Left kidney (tissue), 8 donors: ENCODE results near the gene C4orf36. TPM values are rescaled to one million over a fixed set of nuclear protein-coding genes. Genes with fewer than 3 reads are reported as not detected.

ENCODE experiments used
- DNase-seq: peaks from one replicate; pipeline ENCODE4 v3.0.0-alpha.2; 2013
- long read RNA-seq, 8 donors: transcript quantifications; one replicate each; lab custom pipeline, GENCODE V29; 2026
- polyA plus RNA-seq: library from polyadenylated mRNA; unstranded; fragments of 120-200 nt; gene quantifications from one replicate; pipeline ENCODE4 v1.2.1, GENCODE V29; 2013; ENCODE audit not compliant: insufficient read length

Gene C4orf36
- polyA plus RNA-seq = 1.4 TPM
- long read RNA-seq, donor 1 = 0 reads
- long read RNA-seq, donor 2 = 0 reads
- long read RNA-seq, donor 3 = 0 reads
- long read RNA-seq, donor 4 = 0 reads
- long read RNA-seq, donor 5 = 0 reads
- long read RNA-seq, donor 6 = 0 reads
- long read RNA-seq, donor 7 = 0 reads
- long read RNA-seq, donor 8 = 0 reads

- DNase-seq = peak; percentile 75
Measured at GRCh38 chr4:86891762-86892635, at the start of gene C4orf36. C4orf36 (minus strand) TSS chr4:86892422; CDS start chr4:86891520, 902 bp downstream.

DNA sequence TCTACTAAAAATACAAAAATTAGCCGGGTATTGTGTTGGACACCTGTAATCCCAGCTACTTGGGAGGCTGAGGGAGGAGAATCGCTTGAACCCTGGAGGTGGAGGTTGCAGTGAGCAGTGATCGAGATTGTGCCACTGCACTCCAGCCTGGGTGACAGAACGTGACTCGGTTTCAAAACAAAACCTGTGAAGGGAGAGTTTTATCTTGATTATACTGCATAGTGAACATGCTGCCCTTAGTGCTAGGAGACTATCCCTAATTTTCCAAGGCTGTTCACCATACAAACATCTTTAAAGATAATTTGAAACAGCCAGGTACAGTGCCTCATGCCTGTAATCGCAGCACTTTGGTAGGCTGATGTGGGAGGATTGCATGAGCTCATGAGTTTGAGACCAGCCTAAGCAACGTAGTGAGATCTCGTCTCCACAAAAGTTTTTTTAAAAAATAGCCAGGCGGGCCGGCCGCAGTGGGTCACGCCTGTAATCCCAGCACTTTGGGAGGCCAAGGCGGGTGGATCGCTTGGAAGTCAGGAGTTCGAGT is 48.8 kb upstream of the C4orf36 start:
- no peak for DNase-seq

- DNase-seq = no peak
Measured at GRCh38 chr4:86939729-86940575, 47.7 kb upstream of the C4orf36 start.

- DNase-seq = no peak
Measured at GRCh38 chr4:86938771-86939520, 46.7 kb upstream of the C4orf36 start.

- DNase-seq = no peak
Measured at GRCh38 chr4:86935853-86936733, 43.9 kb upstream of the C4orf36 start.

- DNase-seq = no peak
Measured at GRCh38 chr4:86935566-86935852, 43.3 kb upstream of the C4orf36 start.

DNA sequence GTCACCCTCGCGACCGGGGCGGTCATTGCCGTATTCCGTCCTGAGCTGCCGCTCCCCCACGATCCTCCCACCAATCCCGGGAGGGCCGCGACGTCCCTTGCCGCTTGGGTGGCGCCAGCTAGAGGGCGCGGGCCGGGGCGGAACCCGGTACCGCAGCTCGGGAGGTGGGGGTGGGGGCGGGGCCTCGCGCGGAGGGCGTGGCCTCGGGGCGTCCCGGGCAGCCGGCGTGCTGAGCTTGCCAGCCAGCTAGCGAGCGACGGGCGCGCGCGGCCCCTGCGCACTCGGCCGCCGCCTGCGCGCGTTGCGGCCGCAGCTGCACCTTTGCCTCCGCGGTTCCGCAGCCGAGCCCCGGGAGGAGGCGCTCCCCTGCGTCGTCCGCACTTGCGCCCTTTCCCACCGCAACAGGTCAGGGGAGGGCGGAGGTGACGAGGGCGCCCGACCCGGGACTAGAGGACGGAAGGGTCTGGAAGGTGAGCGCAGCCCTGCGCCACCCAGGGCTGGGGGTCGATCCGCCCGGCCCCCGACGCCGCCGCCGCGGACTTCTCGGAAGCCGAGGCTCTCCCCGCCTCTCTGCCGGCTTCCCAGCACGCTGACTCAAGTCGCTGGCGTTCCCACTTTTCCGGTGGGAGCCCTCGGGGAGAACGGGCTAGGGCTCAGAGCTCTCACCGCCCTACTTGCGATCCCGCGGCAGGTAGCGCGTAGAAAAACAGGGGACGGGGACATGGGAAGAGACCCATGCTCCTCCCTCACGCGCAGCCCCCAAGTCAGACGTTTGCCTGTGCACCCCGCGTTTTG is 42.7 kb upstream of the C4orf36 start, which contains the start of gene AFF1:
AFF1 (plus strand) TSS at position 241 of the 795 bp plus-strand sequence. CDS start 13,523 bp downstream, outside the sequence.
- DNase-seq = peak; percentile 86

DNA sequence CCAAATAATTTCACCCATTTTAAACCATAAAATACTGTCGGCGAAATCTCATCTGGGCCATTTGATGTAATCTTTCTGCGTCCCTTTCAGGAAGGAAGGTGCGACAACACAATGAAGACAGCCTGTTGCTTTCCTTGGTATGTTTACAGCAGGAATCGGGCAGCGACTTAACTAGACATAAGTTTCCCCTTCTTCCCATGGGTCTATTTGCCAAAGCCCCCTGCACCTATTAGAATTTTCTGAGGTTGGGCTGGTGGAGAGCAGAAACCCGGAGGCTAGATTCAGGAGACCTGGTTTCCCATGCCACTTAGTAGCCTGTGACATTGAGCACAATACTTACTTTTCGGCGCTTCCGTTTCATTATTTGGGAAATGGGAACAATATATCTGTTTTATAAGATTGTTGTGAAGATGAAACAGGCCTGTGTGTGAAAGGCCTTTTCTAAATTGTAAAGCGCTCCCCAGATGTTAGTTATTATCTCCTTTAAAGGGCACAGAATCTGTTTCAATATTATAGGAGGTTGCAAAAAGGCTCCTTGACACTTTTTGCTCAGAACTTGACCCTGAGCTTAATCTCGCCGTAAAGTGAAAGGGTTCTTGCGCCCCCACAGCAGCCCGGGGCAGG is 42.0 kb upstream of the C4orf36 start:
- no peak for DNase-seq

DNA sequence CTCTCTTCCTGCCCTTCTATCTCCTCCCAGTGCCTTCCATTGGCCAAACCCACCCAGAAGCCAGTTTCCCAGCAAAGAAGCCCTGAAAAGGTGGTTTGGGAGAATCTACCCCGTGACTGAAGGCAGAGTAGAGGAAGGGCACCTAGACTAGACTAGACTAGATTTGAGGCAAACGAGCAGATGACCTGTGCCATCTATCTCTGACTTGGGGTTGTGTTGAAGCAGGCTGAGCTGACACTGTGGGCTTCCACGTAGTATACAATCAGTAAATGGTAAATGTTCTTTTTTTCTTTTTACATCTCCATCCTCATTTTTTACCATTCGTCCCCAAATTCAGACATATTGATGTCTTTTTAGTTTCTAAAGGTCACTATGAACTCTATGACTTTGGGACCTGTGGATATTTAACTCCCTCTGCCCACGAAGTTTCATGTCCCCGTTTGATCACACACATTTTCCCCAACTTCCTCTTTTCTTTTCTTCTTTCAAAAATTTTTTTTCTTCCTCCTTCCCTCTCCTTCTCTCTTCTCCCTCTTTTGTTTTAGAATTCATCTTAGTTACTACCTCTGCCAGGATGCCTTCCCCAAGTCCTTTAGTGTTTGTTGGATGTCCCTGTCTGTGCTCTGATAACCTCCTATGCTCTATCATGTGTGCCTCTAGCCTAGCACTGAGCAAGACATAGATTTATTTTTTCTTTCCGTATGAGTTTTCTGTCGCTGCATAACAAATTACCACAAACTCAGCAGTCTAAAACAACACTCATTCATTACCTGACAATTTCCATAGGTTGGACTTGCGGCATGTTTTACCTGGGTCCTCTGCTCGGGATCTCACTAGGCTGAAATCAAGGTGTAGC is 36.4 kb upstream of the C4orf36 start:
- DNase-seq = no peak

DNA sequence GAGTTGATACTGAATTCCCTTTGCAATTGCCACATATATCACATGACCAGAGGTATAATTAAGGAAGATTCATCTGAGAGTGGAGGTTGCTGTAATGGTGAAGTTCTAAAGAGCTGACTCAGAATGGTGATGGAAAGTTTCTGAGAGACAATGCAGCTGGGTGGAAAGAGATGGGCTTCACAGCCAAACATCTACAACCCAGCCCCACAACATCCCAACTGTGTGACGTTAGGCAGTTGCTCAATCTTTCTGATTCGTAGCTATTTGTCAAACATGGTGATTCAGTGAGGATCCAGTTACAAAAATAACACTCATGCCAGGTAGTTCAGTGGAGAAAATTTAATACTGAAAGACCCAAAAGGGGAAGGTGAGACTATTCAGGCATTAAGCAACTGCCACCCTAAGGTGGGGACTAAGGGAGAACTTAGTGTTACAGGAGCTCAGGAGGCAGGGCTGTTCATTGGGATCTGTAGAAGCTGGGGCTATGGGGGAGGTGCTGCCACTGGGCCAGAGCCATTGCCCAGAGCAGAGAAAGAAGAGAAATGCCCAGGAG is 35.7 kb upstream of the C4orf36 start:
- no peak for DNase-seq

DNA sequence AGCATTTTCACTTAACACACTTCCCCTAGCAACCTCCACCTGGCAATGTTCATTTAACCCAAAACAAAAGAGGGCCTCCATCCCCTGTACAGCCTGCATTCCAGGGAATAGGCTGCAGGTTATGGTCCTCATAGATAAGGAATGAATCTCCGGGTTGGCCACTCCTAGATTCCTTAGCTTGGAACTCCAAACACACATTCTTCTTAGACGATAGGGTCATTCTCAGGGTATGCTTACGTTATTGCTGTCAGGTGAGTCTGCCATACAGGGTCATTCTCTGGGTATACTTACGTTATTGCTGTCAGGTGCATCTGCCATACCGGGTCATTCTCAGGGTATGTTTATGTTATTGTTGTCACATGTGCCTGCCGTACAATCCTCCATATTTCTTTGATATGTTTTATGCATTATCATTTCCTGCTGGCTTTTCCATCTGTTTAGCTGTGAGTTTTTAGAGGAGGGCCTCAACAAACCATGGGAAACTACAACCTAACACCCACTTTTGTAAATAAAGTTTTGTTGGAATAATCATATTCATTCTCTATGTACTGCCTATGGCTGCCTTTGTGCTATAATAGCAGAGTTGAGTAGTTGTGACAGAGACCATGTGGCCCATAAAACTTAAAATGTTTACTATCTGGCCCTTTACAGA is 34.3 kb upstream of the C4orf36 start:
- DNase-seq = no peak

DNA sequence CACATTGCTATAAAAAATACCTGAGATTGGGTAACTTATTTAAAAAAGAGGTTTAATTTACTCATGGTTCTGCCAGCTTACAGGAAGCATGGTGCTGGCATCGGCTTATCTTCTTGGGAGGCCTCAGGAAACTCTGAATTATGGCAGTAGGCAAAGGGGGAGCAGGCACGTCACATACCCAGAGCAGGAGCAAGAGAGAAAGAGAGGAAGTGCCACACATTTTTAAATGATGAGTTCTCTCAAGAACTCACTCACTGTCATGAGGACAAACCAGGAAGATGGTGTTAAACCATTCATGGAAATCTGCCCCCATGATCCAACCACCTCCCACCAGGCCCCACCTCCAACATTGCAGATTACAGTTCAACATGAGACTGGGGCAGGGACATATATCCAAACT is 32.6 kb upstream of the C4orf36 start:
- DNase-seq = no peak

GRCh38 chr4:86921608-86922252 is 29.5 kb upstream of the C4orf36 start:
- no peak for DNase-seq

DNA sequence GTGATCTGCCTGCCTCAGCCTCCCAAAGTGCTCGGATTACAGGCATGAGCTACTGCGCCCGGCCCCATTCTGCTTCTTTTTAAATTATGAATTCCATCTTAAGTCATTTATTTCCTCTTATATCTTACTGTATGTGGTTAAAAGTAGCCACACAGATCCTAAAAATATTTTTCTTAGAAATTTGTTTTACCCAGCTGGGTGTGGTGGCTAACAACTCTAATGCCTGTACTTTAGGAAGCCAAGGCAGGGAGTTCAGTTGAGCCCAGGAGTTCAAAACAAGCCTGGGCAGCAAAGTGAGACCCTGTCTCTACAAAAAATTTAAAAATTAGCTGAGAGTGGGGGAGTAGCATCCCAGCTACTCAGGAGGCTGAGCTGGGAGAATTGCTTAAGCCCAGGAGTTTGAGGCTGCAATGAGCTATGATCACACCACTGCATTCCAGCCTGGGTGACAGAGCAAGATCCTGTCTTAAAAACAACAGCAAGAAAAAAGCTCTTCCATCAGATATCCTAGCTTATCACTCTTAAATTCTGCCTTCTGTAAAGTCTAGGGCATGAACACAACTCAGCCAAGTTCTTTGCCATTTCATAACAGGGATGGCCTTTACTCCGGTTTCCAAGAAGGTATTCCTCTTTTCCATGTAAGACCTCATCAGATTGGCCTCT is 27.5 kb upstream of the C4orf36 start:
- DNase-seq = no peak

DNA sequence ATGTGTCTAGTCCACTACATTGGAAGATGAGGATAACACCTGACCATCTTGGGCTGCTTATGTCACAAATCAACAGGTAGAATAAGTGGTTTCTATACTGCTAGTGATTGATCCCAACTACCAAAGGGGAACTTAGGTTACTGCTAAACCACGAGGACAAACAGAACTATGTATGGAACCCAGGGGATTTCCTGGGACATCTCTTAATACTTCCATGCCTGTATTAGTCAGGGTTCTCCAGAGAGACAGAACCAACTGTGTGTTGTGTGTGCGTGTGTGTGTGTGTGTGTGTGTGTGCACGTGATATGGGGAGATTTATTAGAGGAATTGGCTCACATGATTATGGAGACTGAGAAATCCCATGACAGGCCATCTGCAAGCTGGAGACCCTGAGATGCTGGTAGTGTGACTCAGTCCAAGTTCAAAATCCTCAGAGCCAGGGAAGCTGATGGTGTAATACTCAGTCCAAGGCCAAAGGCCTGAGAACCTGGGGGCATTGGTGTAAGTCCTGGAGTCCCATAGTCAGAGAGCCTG is 26.4 kb upstream of the C4orf36 start:
- DNase-seq = no peak
